ENCODE data around the gene MKKS. TPM values are rescaled to one million over a fixed set of nuclear protein-coding genes. Genes with fewer than 3 reads are reported as not detected.
A peak's percentile ranks its signal among the peaks of the same experiment; 100 is the strongest.

Gene MKKS
- total and polyA plus RNA-seq, 2 of the 13 experiments (the other 11 are each of a cell fraction or from before 2014, with no cell fraction given) = 26.7 to 34.5 TPM

DNA sequence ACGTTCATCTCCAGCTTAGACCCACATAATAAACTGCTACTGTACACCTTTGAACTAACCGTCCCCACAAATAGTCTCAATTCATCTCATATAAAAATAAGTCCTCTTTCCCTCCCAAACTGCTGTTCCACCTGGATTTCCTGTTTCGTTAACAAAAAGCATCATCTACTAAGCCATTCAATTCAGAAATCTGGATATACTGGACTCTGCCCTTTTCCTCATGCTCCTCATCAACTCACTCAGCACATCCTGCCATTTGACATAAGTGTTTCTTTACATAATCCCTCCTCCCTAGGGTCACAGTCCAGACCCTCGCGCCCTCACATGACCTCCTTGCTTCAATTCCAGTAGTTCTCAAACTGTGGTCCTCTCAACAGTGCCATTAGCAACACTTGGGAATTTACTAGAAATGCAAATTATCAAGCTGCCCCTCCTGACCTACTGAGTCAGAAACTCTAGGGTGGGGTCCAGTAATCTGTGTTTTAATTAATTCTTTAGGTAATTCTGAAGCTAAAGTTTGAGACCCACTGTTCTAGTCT is 4.5 kb downstream of the MKKS start (continued):
- TF ChIP-seq, protein P1, sequence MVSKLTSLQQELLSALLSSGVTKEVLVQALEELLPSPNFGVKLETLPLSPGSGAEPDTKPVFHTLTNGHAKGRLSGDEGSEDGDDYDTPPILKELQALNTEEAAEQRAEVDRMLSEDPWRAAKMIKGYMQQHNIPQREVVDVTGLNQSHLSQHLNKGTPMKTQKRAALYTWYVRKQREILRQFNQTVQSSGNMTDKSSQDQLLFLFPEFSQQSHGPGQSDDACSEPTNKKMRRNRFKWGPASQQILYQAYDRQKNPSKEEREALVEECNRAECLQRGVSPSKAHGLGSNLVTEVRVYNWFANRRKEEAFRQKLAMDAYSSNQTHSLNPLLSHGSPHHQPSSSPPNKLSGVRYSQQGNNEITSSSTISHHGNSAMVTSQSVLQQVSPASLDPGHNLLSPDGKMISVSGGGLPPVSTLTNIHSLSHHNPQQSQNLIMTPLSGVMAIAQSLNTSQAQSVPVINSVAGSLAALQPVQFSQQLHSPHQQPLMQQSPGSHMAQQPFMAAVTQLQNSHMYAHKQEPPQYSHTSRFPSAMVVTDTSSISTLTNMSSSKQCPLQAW (CRISPR knock-in tag; IDR thresholded peaks at IDR 0.05) = peak; percentile 71; the same call in 1 of the 2 replicates
- TF ChIP-seq TBX2 (CRISPR knock-in tag; IDR thresholded peaks at IDR 0.05; ENCODE audit: borderline replicate concordance) = peak; percentile 61; the same call in 1 of the 2 replicates
- TF ChIP-seq, protein P2, sequence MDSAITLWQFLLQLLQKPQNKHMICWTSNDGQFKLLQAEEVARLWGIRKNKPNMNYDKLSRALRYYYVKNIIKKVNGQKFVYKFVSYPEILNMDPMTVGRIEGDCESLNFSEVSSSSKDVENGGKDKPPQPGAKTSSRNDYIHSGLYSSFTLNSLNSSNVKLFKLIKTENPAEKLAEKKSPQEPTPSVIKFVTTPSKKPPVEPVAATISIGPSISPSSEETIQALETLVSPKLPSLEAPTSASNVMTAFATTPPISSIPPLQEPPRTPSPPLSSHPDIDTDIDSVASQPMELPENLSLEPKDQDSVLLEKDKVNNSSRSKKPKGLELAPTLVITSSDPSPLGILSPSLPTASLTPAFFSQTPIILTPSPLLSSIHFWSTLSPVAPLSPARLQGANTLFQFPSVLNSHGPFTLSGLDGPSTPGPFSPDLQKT (CRISPR knock-in tag; IDR thresholded peaks at IDR 0.05; ENCODE audit: borderline replicate concordance) = no peak
- 0 out of 2 replicates have a peak, but pooled peaks have one; percentile 27 for TF ChIP-seq ZNF292 (CRISPR knock-in tag; IDR thresholded peaks at IDR 0.05; ENCODE audit: borderline replicate concordance, low read depth)
- no peak for TF ChIP-seq ZNF672 (CRISPR knock-in tag; IDR thresholded peaks at IDR 0.05)
- peak; percentile 76 for TF ChIP-seq BCL6 (CRISPR knock-in tag; IDR thresholded peaks at IDR 0.05)
- peak; percentile 39 for TF ChIP-seq PHF5A (CRISPR knock-in tag; IDR thresholded peaks at IDR 0.05; ENCODE audit: low read depth, unreplicated experiment)
- TF ChIP-seq ZNF788 (CRISPR knock-in tag; IDR thresholded peaks at IDR 0.05; ENCODE audit: borderline replicate concordance) = peak; percentile 34; the same call in 1 of the 2 replicates
- TF ChIP-seq HNRNPK (IDR thresholded peaks at IDR 0.05; ENCODE audit: low read depth, low read length, poor library complexity, severe bottlenecking) = no peak
- peak; percentile 72 for TF ChIP-seq DMAP1 (CRISPR knock-in tag; IDR thresholded peaks at IDR 0.05)
- no peak for TF ChIP-seq ZNF343 (CRISPR knock-in tag; IDR thresholded peaks at IDR 0.05)
- TF ChIP-seq ZNF143 (CRISPR knock-in tag; IDR thresholded peaks at IDR 0.05) = no peak
- TF ChIP-seq, protein P3, sequence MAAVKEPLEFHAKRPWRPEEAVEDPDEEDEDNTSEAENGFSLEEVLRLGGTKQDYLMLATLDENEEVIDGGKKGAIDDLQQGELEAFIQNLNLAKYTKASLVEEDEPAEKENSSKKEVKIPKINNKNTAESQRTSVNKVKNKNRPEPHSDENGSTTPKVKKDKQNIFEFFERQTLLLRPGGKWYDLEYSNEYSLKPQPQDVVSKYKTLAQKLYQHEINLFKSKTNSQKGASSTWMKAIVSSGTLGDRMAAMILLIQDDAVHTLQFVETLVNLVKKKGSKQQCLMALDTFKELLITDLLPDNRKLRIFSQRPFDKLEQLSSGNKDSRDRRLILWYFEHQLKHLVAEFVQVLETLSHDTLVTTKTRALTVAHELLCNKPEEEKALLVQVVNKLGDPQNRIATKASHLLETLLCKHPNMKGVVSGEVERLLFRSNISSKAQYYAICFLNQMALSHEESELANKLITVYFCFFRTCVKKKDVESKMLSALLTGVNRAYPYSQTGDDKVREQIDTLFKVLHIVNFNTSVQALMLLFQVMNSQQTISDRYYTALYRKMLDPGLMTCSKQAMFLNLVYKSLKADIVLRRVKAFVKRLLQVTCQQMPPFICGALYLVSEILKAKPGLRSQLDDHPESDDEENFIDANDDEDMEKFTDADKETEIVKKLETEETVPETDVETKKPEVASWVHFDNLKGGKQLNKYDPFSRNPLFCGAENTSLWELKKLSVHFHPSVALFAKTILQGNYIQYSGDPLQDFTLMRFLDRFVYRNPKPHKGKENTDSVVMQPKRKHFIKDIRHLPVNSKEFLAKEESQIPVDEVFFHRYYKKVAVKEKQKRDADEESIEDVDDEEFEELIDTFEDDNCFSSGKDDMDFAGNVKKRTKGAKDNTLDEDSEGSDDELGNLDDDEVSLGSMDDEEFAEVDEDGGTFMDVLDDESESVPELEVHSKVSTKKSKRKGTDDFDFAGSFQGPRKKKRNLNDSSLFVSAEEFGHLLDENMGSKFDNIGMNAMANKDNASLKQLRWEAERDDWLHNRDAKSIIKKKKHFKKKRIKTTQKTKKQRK (IDR thresholded peaks at IDR 0.05; ENCODE audit: low read length) = no peak
- TF ChIP-seq ZNF878 (CRISPR knock-in tag; IDR thresholded peaks at IDR 0.05) = 0 out of 2 replicates have a peak, but pooled peaks have one; percentile 58
- TF ChIP-seq ZNF556 (CRISPR knock-in tag; IDR thresholded peaks at IDR 0.05; ENCODE audit: borderline replicate concordance) = 0 out of 2 replicates have a peak, but pooled peaks have one; percentile 53
- TF ChIP-seq, protein P4, sequence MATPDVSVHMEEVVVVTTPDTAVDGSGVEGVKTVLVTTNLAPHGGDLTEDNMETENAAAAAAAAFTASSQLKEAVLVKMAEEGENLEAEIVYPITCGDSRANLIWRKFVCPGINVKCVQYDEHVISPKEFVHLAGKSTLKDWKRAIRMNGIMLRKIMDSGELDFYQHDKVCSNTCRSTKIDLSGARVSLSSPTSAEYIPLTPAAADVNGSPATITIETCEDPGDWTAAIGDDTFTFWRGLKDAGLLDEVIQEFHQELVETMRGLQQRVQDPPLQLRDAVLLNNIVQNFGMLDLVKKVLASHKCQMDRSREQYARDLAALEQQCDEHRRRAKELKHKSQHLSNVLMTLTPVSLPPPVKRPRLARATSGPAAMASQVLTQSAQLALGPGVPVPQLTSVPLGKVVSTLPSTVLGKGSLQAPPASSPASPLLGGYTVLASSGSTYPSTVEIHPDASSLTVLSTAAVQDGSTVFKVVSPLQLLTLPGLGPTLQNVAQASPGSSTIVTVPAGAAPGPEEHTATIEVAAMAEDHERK (CRISPR knock-in tag; IDR thresholded peaks at IDR 0.05; ENCODE audit: low read depth) = no peak
- TF ChIP-seq KAT7 (CRISPR knock-in tag; IDR thresholded peaks at IDR 0.05; ENCODE audit: borderline replicate concordance) = peak; percentile 74; the same call in 1 of the 2 replicates
- TF ChIP-seq FOXO1 (CRISPR knock-in tag; IDR thresholded peaks at IDR 0.05) = peak; percentile 18; the same call in 1 of the 2 replicates
- TF ChIP-seq EED (CRISPR knock-in tag; IDR thresholded peaks at IDR 0.05) = no peak
- no peak for TF ChIP-seq POLR2AphosphoS2 (IDR thresholded peaks at IDR 0.05; ENCODE audit: low read depth, low read length)
- no peak for TF ChIP-seq SRF (IDR thresholded peaks at IDR 0.05; ENCODE audit: low read depth, low read length)
- peak; percentile 89 for TF ChIP-seq SALL1 (CRISPR knock-in tag; IDR thresholded peaks at IDR 0.05)
- TF ChIP-seq KMT2A (CRISPR knock-in tag; IDR thresholded peaks at IDR 0.05) = peak; percentile 59; the same call in 1 of the 2 replicates
- no peak; the same call in 1 of the 2 replicates for TF ChIP-seq ZNF12 (CRISPR knock-in tag; IDR thresholded peaks at IDR 0.05)

Data from HepG2 (cell line).